ENCODE data around the gene LPCAT1. TPM values are rescaled to one million over a fixed set of nuclear protein-coding genes. Genes with fewer than 3 reads are reported as not detected.

Gene LPCAT1
- total and polyA plus RNA-seq, 2 of the 13 experiments (the other 11 are each of a cell fraction or from before 2014, with no cell fraction given), result 29.8 to 90.6 TPM

- TF ChIP-seq ZNF747 (CRISPR knock-in tag; IDR thresholded peaks at IDR 0.05; ENCODE audit: borderline replicate concordance), result no peak
- no peak for TF ChIP-seq ZNF660 (CRISPR knock-in tag; IDR thresholded peaks at IDR 0.05; ENCODE audit: borderline replicate concordance, low read depth)
- no peak for TF ChIP-seq DNMT1 (CRISPR knock-in tag; IDR thresholded peaks at IDR 0.05)
- no peak for TF ChIP-seq ZFP36L1 (CRISPR knock-in tag; IDR thresholded peaks at IDR 0.05)
- no peak for TF ChIP-seq HOXA5 (CRISPR knock-in tag; IDR thresholded peaks at IDR 0.05)
- TF ChIP-seq SIX4 (CRISPR knock-in tag; IDR thresholded peaks at IDR 0.05), result no peak
- TF ChIP-seq FOSL1 (CRISPR knock-in tag; IDR thresholded peaks at IDR 0.05; ENCODE audit: borderline replicate concordance), result no peak
- TF ChIP-seq ZSCAN30 (CRISPR knock-in tag; IDR thresholded peaks at IDR 0.05), result no peak
- TF ChIP-seq KLF12 (CRISPR knock-in tag; IDR thresholded peaks at IDR 0.05; ENCODE audit: borderline replicate concordance), result no peak
- TF ChIP-seq, protein P1, sequence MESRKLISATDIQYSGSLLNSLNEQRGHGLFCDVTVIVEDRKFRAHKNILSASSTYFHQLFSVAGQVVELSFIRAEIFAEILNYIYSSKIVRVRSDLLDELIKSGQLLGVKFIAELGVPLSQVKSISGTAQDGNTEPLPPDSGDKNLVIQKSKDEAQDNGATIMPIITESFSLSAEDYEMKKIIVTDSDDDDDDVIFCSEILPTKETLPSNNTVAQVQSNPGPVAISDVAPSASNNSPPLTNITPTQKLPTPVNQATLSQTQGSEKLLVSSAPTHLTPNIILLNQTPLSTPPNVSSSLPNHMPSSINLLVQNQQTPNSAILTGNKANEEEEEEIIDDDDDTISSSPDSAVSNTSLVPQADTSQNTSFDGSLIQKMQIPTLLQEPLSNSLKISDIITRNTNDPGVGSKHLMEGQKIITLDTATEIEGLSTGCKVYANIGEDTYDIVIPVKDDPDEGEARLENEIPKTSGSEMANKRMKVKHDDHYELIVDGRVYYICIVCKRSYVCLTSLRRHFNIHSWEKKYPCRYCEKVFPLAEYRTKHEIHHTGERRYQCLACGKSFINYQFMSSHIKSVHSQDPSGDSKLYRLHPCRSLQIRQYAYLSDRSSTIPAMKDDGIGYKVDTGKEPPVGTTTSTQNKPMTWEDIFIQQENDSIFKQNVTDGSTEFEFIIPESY (CRISPR knock-in tag; IDR thresholded peaks at IDR 0.05), result peak; percentile 34; the same call in 1 of the 2 replicates
- TF ChIP-seq ZNF430 (CRISPR knock-in tag; IDR thresholded peaks at IDR 0.05), result no peak
- no peak for TF ChIP-seq THAP9 (CRISPR knock-in tag; IDR thresholded peaks at IDR 0.05; ENCODE audit: borderline replicate concordance)
- no peak for TF ChIP-seq HOXA7 (CRISPR knock-in tag; IDR thresholded peaks at IDR 0.05)
- TF ChIP-seq, protein P2, sequence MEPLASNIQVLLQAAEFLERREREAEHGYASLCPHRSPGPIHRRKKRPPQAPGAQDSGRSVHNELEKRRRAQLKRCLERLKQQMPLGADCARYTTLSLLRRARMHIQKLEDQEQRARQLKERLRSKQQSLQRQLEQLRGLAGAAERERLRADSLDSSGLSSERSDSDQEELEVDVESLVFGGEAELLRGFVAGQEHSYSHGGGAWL (CRISPR knock-in tag; IDR thresholded peaks at IDR 0.05), result no peak
- no peak for TF ChIP-seq KMT2B (CRISPR knock-in tag; IDR thresholded peaks at IDR 0.05)
- TF ChIP-seq HNF4A (CRISPR knock-in tag; IDR thresholded peaks at IDR 0.05), result peak; percentile 41
- no peak for TF ChIP-seq ZNF678 (CRISPR knock-in tag; IDR thresholded peaks at IDR 0.05)
- 0 out of 2 replicates have a peak, but pooled peaks have one; percentile 23 for TF ChIP-seq ZBTB38 (CRISPR knock-in tag; IDR thresholded peaks at IDR 0.05)
- TF ChIP-seq MIXL1 (CRISPR knock-in tag; IDR thresholded peaks at IDR 0.05), result no peak
- TF ChIP-seq ZNF292 (CRISPR knock-in tag; IDR thresholded peaks at IDR 0.05; ENCODE audit: borderline replicate concordance, low read depth), result no peak
Measured at GRCh38 chr5:1514027-1514818, 9.5 kb downstream of the LPCAT1 start (continued).

All from HepG2 (cell line).